ENCODE data around the gene LRIG2.
"Not testable (repeated sequence)": the region's sequence is repeated elsewhere in the genome, so short reads cannot be mapped to it uniquely, and the experiment has no call there.

LRIG2 gene

DNA sequence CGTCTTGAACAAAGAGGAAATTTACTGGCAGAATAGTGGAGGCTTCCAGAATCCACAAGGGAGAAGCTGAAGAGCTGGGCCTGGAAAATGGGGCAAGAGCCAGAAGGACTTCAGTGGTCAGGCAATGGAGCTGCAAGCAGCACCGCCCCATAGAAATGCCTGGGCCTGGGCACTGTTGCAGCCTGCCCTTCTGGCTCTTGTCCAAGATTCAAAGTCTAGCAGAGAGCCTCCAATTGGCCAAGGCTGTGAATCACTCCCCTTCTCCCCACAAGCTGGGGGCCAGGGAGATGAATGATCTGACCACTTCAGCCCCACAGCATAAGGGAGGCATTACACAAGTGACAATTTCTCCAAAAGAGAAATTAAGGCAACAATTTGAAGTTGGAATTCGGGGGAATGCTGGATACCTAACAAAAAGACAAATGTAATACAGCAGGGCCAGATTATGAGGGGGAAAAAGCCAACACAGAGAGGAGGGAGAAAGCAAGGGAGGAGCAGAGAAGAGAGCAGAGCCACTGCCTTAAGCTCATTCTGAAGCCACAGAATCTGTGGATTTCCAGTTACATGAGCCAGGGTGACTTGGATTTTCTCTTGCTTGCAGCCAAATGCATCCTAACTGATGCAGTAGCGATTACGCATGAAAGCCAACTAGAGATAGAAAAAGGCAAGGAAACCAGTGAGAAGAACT is 80.3 kb downstream of the LRIG2 start:
- FAIRE-seq: no peak
- no peak for DNase-seq (ENCODE audit: extremely low spot score, insufficient read length, low read depth)

DNA sequence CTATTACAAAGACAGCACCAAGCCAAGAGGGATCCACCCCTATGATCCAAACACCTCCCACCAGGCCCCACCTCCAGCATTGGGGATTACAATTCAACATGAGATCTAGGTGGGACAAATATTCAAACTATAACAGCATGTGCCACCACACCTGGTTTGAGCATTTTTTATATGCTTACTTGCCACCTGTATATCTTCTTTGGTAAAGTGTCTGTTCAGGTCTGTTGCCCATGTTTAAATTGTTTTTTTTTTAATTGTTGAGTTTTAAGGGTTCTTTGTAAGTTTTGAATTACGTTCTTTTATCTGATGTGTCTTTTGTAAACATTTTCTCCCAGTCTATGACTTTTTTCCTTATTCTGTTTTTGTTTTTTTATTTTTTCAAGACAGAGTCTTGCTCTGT is 83.4 kb downstream of the LRIG2 start:
- FAIRE-seq (no peak), DNase-seq (ENCODE audit: extremely low spot score, insufficient read length, low read depth) (no peak)

DNA sequence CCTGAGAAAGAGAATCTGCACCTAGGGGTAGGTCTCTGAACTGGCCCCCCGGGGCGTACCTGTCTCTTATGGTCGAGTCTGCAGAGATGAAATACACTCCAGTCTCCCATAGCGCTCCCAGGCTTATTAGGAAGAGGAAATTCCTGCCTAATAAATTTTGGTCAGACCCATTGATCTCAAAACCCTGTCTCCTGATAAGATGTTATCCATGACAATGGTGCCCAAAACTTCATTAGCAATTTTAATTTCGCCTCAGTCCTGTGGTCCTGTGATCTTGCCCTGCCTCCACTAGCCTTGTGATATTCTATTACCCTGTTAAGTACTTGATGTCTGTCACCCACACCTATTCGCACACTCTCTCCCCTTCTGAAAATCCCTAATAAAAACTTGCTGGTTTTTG is 85.7 kb downstream of the LRIG2 start:
- FAIRE-seq; DNase-seq (ENCODE audit: extremely low spot score, insufficient read length, low read depth): not testable (repeated sequence)

DNA sequence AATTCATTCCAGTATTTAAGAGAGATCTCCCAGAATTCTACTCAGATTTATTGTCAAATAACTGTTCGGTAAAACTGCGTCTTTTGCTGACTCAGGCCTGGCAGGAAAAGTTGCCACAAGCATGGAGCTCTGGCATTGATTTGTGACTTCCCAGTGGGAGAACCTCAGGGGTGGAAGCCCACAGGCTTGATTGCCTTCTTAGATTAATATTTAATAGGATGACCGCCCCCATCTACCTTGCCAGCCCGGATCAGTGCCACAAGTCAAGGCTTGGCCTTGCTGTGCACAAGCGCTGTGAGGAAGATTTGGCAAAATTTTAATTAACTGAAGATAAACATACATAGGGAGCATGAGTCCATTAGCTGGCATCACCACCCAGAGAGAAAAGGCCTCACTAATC is 93.5 kb downstream of the LRIG2 start:
- no peak for DNase-seq (ENCODE audit: extremely low spot score, insufficient read length, low read depth)
- FAIRE-seq: no peak

DNA sequence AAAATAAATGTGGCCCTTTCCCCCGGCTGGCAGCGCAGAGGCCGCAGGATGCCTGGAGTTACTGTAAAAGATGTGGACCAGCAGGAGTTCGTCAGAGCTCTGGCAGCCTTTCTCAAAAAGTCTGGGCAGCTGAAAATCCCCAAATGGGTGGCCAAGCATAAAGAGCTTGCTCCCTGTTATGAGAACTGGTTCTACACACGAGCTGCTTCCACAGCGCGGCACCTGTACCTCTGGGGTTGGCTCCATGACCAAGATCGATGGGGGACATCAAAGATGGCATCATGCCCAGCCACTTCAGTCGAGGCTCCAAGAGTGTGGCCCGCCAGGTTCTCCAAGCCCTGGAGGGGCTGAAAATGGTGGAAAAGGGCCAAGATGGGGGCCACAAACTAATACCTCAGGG is 95.9 kb downstream of the LRIG2 start:
- DNase-seq (ENCODE audit: extremely low spot score, insufficient read length, low read depth): no peak
- no peak for FAIRE-seq

DNA sequence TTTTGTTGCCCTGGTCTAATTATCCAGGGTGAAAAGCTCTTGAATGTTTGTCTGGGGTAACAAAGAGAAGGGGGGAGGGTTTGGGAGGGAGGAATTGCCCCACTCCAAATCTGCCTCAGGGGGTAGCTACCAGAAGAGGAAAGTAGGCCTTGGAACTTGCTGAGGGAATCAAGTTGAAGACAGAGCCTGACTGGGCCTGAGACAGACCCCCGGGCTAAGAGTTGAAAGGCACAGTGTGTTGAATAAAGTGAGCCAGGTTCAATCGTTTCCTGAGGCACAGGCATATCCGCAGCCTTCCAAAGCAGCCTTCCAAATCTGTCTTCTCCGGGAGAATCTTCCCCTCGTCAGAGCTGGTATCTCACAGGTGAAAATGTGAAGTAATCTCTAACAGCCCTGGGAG is 96.6 kb downstream of the LRIG2 start:
- DNase-seq (ENCODE audit: extremely low spot score, insufficient read length, low read depth): no peak
- no peak for FAIRE-seq

DNA sequence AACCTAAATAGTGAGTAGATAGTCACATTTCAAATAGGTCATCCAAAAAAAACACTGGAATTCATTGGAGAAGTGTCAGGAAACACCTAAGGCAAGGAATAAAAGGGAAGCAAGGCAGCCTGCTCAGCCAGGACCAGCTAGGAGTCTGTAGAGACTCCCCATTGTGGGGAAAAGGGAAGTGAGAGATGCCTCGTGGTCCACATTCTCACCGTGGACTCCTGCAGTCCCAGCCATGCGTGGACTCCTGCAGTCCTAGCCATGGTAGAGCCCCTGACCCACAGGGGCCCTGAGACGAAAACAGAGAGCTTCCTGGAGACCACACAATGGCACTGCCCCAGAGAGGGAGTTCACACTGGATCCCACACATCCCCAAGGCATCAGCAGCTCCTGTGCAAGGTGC is 97.5 kb downstream of the LRIG2 start:
- DNase-seq (ENCODE audit: extremely low spot score, insufficient read length, low read depth): no peak
- no peak for FAIRE-seq

DNA sequence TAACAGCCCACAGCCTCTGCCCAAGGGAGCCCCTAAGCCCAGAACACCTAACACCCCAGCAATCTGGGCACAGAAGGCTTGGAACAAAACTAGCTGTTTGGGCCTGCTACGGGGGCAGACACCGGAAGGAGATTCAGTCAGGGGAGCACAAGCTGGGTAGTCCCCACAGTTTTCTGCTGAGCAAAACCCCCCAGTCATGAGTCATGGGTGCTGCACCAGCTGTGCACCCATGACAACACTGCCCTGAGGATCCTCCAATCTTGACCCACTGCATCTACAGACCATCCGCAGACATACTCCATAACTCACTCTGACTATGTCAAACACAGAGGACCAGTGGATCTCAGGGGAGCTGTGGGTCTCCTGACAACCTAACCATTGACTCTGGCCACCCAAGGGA is 105.1 kb downstream of the LRIG2 start:
- FAIRE-seq: no peak
- DNase-seq (ENCODE audit: extremely low spot score, insufficient read length, low read depth): no peak

DNA sequence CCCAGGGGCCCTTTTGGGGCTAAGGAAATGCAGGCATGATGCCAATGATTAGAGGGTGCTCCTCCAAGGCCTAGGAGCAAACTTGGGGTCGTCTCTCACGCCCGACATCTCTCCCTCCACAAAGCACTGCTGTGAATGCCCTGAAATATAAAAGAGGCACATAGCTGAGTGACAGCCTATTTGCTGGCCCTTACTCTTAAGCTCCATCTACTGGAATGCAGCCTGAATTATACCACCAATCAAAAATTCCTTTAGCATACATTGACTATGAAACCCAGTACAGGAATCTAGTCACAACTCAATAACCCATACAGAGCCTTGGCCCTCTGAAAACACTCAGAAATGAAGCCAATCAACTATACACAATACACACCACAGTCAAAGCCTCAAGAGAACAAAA is 105.5 kb downstream of the LRIG2 start:
- DNase-seq (ENCODE audit: extremely low spot score, insufficient read length, low read depth) (no peak), FAIRE-seq (no peak)

Data from GM18507 (cell line).